Lung (tissue), 12 donors: ENCODE measurements around the gene ZBTB42. TPM values are rescaled to one million over a fixed set of nuclear protein-coding genes. Genes with fewer than 3 reads are reported as not detected.

Experiments
- ATAC-seq: fragments of 200-7000 bp; cut with Tn5 transposase; one replicate; pipeline ENCODE4 v1.9.1; 2020; ENCODE audit warnings: moderate number of reproducible peaks; ENCODE audit not compliant: insufficient read depth, low FRiP score
- DNase-seq, 3 donors: peaks; one replicate each; pipeline ENCODE4 v3.0.0-alpha.2; 2013 to 2017
- H3K27ac ChIP-seq, 2 donors: one replicate each; pipeline ENCODE4 v1.5.1; 2013; ENCODE audit warnings: mild to moderate bottlenecking in 2 of 2, moderate library complexity in 2 of 2, control low read depth in 1 of 2, inconsistent platforms in 1 of 2, low read depth in 1 of 2, low read length in 1 of 2
- H3K27me3 ChIP-seq, 3 donors: one replicate each; pipeline ENCODE4 v1.5.1; 2013; ENCODE audit warnings: low read length in 2 of 3; ENCODE audit not compliant: control insufficient read depth in 3 of 3, insufficient read depth in 3 of 3
- H3K36me3 ChIP-seq, 4 donors: one replicate each; pipeline ENCODE4 v1.5.1; 2013; ENCODE audit warnings: low read length in 4 of 4, mild to moderate bottlenecking in 1 of 4, moderate library complexity in 1 of 4; ENCODE audit not compliant: control insufficient read depth in 4 of 4, insufficient read depth in 4 of 4
- H3K4me1 ChIP-seq, 5 donors: one replicate each; pipeline ENCODE4 v1.5.1; 2013; ENCODE audit warnings: low read length in 5 of 5, mild to moderate bottlenecking in 2 of 5, moderate library complexity in 1 of 5; ENCODE audit not compliant: control insufficient read depth in 5 of 5, insufficient read depth in 5 of 5
- H3K4me3 ChIP-seq: one replicate; pipeline ENCODE4 v1.5.1; 2013; ENCODE audit warnings: mild to moderate bottlenecking, control low read depth, moderate library complexity
- H3K9ac ChIP-seq, 2 donors: one replicate each; pipeline ENCODE4 v1.5.1; 2013; ENCODE audit warnings: low read length in 2 of 2, control low read depth in 1 of 2; ENCODE audit not compliant: insufficient read depth in 1 of 2
- H3K9me3 ChIP-seq, 4 donors: one replicate each; pipeline ENCODE4 v1.5.1; 2013; ENCODE audit warnings: low read length in 3 of 4, mild to moderate bottlenecking in 1 of 4, moderate library complexity in 1 of 4; ENCODE audit not compliant: control insufficient read depth in 4 of 4, insufficient read depth in 3 of 4
- WGBS, 2 donors: extraction: QIAGEN DNeasy Blood & Tissue Kit; methylation state at CpG; one replicate each; pipeline ENCODE4 v1.1.7; 2013; 5-methylcytosine and 5-hydroxymethylcytosine counted together
- polyA plus RNA-seq, 2 donors: library from polyadenylated mRNA; stranded (reverse); fragments of 200-250 nt; gene quantifications; one replicate each; pipeline ENCODE4 v1.2.1, GENCODE V29; 2013
- total RNA-seq, 2 donors: library from RNA; depleted of rRNA in 1 of 2; stranded (reverse); fragments of >200 nt in 1 of 2; gene quantifications; one replicate each; pipeline ENCODE4 v1.2.1, GENCODE V29; 2014 to 2021
- TF ChIP-seq, protein P1 (sequence below): IDR thresholded peaks from 2 replicates; pipeline ENCODE4 v1.5.1; 2012; ENCODE audit warnings: mild to moderate bottlenecking; ENCODE audit errors: control extremely low read depth, extremely low read depth
- donor health status: control.
- donor health status: control.
- donor health status: Bipolar disorder and iron deficiency.
- donor health status: healthy.
- donor health status: DM: yes; HTN: yes; CAD: no.

ZBTB42 gene
- total and polyA plus RNA-seq, 4 donors = 10.2 to 18.6 (median 11.7) TPM

DNA sequence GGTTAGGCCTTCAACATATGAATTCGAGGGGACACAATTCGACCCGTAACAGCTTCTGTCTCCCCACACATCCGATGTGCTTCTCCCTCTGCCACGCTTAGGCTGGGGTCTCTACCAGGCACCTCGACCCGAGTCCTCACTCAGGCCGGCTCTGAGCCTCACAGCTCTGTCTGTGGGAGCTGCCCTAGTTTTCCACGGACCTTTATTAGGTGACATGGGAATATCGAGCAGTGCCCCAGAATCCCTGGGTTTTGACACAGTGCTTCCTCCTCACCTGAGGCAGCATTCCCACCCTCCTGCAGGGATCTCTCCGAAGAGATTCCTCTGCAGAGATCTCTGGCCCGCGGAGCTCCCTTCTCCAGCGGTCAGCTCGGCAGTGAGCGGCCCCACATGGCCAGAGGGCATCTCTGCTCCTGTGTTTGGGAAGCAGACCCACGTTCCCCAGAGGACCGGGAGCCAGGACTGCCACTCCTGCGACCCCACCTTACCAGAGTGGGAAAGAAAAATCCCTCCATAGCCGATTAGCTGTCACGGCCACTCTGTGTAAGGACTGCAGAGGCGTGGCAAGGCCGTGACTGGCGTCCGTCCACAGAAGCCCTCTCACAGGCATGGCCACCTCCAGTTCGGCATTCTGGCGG, 21.2 kb downstream of the ZBTB42 start:
- ATAC-seq (no peak), DNase-seq (no peak)
- Histone ChIP-seq H3K27ac (no peak overlapping the region), H3K9ac (no peak overlapping the region), H3K4me1 (peaks cover 0 to 7% (median 0%) of the 10 kb centered on the region in 5 donors), H3K36me3 (peaks cover 0 to 7% (median 3%) of the 10 kb centered on the region in 4 donors), H3K9me3 (peaks cover 0 to 4% (median 0%) of the 10 kb centered on the region in 4 donors), H3K4me3 (no peak overlapping the region), H3K27me3 (peaks cover 0 to 7% (median 0%) of the 10 kb centered on the region in 3 donors)
- WGBS, 2 donors = 91 to 94% methylated on average over 27 of the region's 27 CpGs
- TF ChIP-seq, protein P1, sequence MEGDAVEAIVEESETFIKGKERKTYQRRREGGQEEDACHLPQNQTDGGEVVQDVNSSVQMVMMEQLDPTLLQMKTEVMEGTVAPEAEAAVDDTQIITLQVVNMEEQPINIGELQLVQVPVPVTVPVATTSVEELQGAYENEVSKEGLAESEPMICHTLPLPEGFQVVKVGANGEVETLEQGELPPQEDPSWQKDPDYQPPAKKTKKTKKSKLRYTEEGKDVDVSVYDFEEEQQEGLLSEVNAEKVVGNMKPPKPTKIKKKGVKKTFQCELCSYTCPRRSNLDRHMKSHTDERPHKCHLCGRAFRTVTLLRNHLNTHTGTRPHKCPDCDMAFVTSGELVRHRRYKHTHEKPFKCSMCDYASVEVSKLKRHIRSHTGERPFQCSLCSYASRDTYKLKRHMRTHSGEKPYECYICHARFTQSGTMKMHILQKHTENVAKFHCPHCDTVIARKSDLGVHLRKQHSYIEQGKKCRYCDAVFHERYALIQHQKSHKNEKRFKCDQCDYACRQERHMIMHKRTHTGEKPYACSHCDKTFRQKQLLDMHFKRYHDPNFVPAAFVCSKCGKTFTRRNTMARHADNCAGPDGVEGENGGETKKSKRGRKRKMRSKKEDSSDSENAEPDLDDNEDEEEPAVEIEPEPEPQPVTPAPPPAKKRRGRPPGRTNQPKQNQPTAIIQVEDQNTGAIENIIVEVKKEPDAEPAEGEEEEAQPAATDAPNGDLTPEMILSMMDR = no peak

DNA sequence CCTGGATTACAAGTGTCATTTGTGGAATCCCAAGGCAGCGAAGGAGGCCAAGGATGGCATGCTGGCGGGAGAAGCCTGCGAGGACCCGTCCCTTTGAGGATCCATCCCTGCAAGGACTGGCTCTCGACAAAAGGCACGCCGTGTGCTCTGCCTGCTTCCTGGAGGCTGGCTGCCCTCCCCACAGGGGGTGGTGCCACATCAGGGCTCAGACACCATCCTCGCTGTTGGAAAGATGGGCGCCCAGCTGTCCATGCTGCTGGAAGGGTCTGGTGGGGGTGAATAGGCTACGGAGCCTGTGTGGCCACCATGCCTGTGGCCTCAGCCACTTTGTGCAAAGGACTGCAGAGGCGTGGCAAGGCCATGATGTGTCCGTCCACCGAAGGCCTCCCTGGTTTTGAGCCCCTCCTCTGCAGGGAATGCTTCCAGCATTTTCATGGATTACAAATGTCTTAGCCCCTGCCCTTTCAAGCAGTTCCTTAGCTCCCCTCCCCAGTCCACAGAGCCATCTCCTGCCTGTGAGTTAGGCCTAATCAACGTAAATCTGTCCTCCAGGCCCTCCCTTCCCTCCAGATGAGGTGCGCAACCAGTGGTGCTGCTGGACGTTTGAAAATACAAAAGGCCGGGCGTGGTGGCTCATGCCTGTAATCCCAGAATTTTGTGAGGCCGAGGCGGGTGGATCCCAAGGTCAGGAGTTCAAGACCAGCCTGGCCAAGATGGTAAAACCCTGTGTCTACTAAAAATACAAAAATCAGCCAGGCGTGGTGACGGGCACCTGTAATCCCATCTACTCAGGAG, 22.1 kb downstream of the ZBTB42 start:
- peaks cover 0 to under 1% (median 0%) of the 10 kb centered on the region in 4 donors for H3K9me3 ChIP-seq
- peaks cover 0 to 7% (median 0%) of the 10 kb centered on the region in 3 donors for H3K27me3 ChIP-seq
- H3K27ac ChIP-seq = no peak overlapping the region
- DNase-seq (no peak), ATAC-seq (no peak)
- peaks cover 0 to 4% (median 2%) of the 10 kb centered on the region in 4 donors for H3K36me3 ChIP-seq
- no peak overlapping the region for H3K9ac ChIP-seq
- WGBS, 2 donors = 90 to 91% methylated on average over 22 of the region's 22 CpGs
- TF ChIP-seq, protein P1 = no peak
- H3K4me3 ChIP-seq = no peak overlapping the region
- H3K4me1 ChIP-seq = peaks cover 0 to 12% (median 8%) of the 10 kb centered on the region in 5 donors

DNA sequence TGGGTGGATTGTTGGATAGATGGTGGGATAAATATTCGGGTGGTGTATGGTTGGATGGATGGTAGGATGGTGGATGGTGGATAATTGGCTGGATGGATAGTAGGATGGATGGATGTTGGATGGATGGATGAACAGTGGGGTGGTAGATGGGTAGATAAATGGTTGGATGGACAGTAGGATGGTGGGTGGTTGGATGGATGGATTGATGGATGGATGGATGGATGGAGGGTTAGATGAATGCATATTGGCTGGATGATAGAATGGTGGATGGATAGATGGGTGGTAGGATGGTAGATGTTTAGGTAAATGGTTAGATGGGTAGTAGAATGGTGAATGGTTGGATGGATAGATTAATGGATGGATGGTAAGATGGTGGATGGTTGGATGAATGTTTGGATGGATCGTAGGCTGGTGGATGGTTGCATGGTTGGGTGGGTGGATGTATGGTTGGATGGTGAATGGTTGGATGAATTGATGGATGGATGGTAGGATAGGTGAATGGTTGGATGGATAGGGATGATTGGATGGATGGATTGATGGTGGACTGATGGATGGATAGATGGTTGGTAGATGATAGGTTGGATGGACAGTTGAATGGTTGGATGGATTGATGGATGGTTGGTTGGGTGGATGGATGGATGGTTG, 23.6 kb downstream of the ZBTB42 start:
- TF ChIP-seq, protein P1 = no peak
- ATAC-seq (no peak), DNase-seq (no peak)
- Histone ChIP-seq H3K27ac (no peak overlapping the region), H3K9ac (no peak overlapping the region), H3K4me3 (no peak overlapping the region), H3K27me3 (peaks cover 0 to 7% (median 0%) of the 10 kb centered on the region in 3 donors), H3K9me3 (no peaks in the 10 kb centered on the region), H3K36me3 (no peaks in the 10 kb centered on the region), H3K4me1 (peaks cover 0 to 12% (median 8%) of the 10 kb centered on the region in 5 donors)
- 98% methylated on average over 2 of the region's 2 CpGs for WGBS, 2 donors
